Measurements from ENCODE around the gene DCDC2B. TPM values are rescaled to one million over a fixed set of nuclear protein-coding genes. Genes with fewer than 3 reads are reported as not detected.

The DCDC2B gene
- total and polyA plus RNA-seq, 9 of the 15 experiments (the other 6 are each of a cell fraction or from before 2014, with no cell fraction given) = not detected

GRCh38 chr1:32199717-32200072, 9.2 kb upstream of the DCDC2B start (continued):
- peak; percentile 15; the same call in 1 of the 2 replicates for TF ChIP-seq ZNF740 (CRISPR knock-in tag; IDR thresholded peaks at IDR 0.05)
- no peak for TF ChIP-seq ZNF740 (tag; IDR thresholded peaks at IDR 0.05)
- no peak for TF ChIP-seq PHTF2 (CRISPR knock-in tag; IDR thresholded peaks at IDR 0.05)
- TF ChIP-seq ZNF696 (CRISPR knock-in tag; conservative IDR thresholded peaks at IDR 0.05) = no peak
- no peak for TF ChIP-seq HEY1 (CRISPR knock-in tag; IDR thresholded peaks at IDR 0.05; ENCODE audit: borderline replicate concordance)
- TF ChIP-seq FOXP4 (CRISPR knock-in tag; IDR thresholded peaks at IDR 0.05; ENCODE audit: borderline replicate concordance) = no peak
- TF ChIP-seq FOXK2 (conservative IDR thresholded peaks at IDR 0.05 in 1 of 2, IDR thresholded peaks at IDR 0.05 in 1 of 2; ENCODE audit: low read depth in 2 of 2) = no peak
- no peak for TF ChIP-seq GTF2E2 (tag; IDR thresholded peaks at IDR 0.05)
- no peak for TF ChIP-seq KDM5B (IDR thresholded peaks at IDR 0.05; ENCODE audit: insufficient replicate concordance, low read depth, low read length)

All from K562 (cell line).